GM12878 (cell line): ENCODE results near the gene DISC1. TPM values are rescaled to one million over a fixed set of nuclear protein-coding genes. Genes with fewer than 3 reads are reported as not detected.
A peak's percentile ranks its signal among the peaks of the same experiment; 100 is the strongest.

Source experiments
- ATAC-seq: fragments of 200-7000 bp; cut with Tn5 transposase; 3 replicates; pipeline ENCODE4 v1.9.1; 2020; ENCODE audit warnings: mild to moderate bottlenecking, moderate library complexity
- BruUV-seq: library from RNA; stranded (reverse); fragments of 400-500 nt; replicated peaks from 2 replicates; lab custom pipeline; 2021; lab: Mats Ljungman, UMichigan
- CTCF ChIA-PET: fragments of 300-600 bp; sonication (Branson Sonifier 250); formaldehyde crosslinking; extraction: SDS; loops from one replicate; lab custom pipeline; 2021; ENCODE audit warnings: inconsistent platforms; lab: Yijun Ruan, JAX
- POLR2A ChIA-PET: fragments of 350-600 bp; formaldehyde crosslinking; extraction: SDS; loops from one replicate; lab custom pipeline; 2021; ENCODE audit warnings: inconsistent platforms; lab: Charles Lee
- RAD21 ChIA-PET: fragments of 300-600 bp; sonication (Branson Sonifier 250); formaldehyde crosslinking; loops from one replicate; lab custom pipeline; 2023; ENCODE audit warnings: antibody characterized with exemption; ENCODE audit not compliant: unreplicated experiment; lab: Charles Lee
- SMC1A ChIA-PET: fragments of 300-600 bp; sonication (Branson Sonifier 250); formaldehyde crosslinking; loops from one replicate; lab custom pipeline; 2023; ENCODE audit not compliant: unreplicated experiment, uncharacterized antibody; lab: Charles Lee
- DNase-seq: peaks from one replicate; pipeline ENCODE4 v3.0.0-alpha.2; 2011; ENCODE audit warnings: low read depth, low spot score
- FAIRE-seq: peaks from 3 replicates; lab custom pipeline; 2011; peaks lifted over from hg19 to GRCh38; lab: Jason Lieb, UNC
- H2AFZ ChIP-seq: 2 replicates; pipeline ENCODE4 v1.6.0; 2011; ENCODE audit warnings: low read depth, low read length, control low read depth; ENCODE audit not compliant: control insufficient read depth
- H3K27ac ChIP-seq: 2 replicates; pipeline ENCODE4 v1.5.1; 2011; ENCODE audit warnings: control low read depth; ENCODE audit not compliant: control insufficient read depth, insufficient read depth
- H3K27me3 ChIP-seq, 2 experiments: replicated peaks in 1 of 2; 2 replicates each; pipeline versions ENCODE4 v1.6.0 to v1.6.1; 2011; ENCODE audit warnings: low read length in 1 of 2; ENCODE audit not compliant: control insufficient read depth in 2 of 2, insufficient read depth in 2 of 2
- H3K36me3 ChIP-seq, 2 experiments: 2 replicates each; pipeline ENCODE4 v1.5.1; 2011; ENCODE audit warnings: low read length in 1 of 2; ENCODE audit not compliant: control insufficient read depth in 2 of 2, insufficient read depth in 2 of 2
- H3K4me1 ChIP-seq: 2 replicates; pipeline ENCODE4 v1.6.1; 2011; ENCODE audit warnings: mild to moderate bottlenecking, low read length, moderate library complexity, mixed read lengths; ENCODE audit not compliant: control insufficient read depth, insufficient read depth
- H3K4me2 ChIP-seq: 2 replicates; pipeline ENCODE4 v1.6.0; 2011; ENCODE audit warnings: control low read depth; ENCODE audit not compliant: control insufficient read depth, insufficient read depth
- H3K4me3 ChIP-seq: fragments of 200-600 bp; sonication (generic); 2 replicates; pipeline ENCODE4 v1.5.1; 2016
- H3K79me2 ChIP-seq: 2 replicates; pipeline ENCODE4 v1.6.0; 2011; ENCODE audit warnings: low read length; ENCODE audit not compliant: control insufficient read depth, insufficient read depth
- H3K9ac ChIP-seq: 2 replicates; pipeline ENCODE4 v1.8.0; 2011; ENCODE audit warnings: low read length, control low read depth, mixed read lengths; ENCODE audit not compliant: control insufficient read depth, insufficient read depth
- H3K9me3 ChIP-seq: replicated peaks from 3 replicates; pipeline ENCODE4 v1.5.1; 2011; ENCODE audit warnings: mild to moderate bottlenecking, low read length; ENCODE audit not compliant: control insufficient read depth, insufficient read depth
- H4K20me1 ChIP-seq: 2 replicates; pipeline ENCODE4 v1.6.0; 2011; ENCODE audit not compliant: control insufficient read depth, insufficient read depth
- CHD2 ChIP-seq: IDR thresholded peaks from 2 replicates; pipeline ENCODE4 v1.6.1; 2011; ENCODE audit warnings: low read depth, low read length, improper control_type of control experiment, borderline replicate concordance
- CHD4 ChIP-seq: fragments of 200-600 bp; sonication (generic); IDR thresholded peaks from 2 replicates; pipeline ENCODE4 v1.6.1; 2016; ENCODE audit warnings: mild to moderate bottlenecking
- DPF2 ChIP-seq: fragments of 450-650 bp; IDR thresholded peaks from 2 replicates; pipeline ENCODE4 v1.6.1; 2017; ENCODE audit warnings: mild to moderate bottlenecking
- HDAC2 ChIP-seq: fragments of 200-600 bp; sonication (generic); IDR thresholded peaks from 2 replicates; pipeline ENCODE4 v1.6.1; 2017
- IRF5 ChIP-seq: fragments of 450-650 bp; IDR thresholded peaks from 2 replicates; pipeline ENCODE4 v1.6.1; 2017; ENCODE audit warnings: borderline replicate concordance
- LARP7 ChIP-seq: fragments of 450-650 bp; IDR thresholded peaks from 2 replicates; pipeline ENCODE4 v1.6.1; 2017; ENCODE audit warnings: mild to moderate bottlenecking
- MXI1 ChIP-seq: fragments of 150-350 bp; IDR thresholded peaks from 2 replicates; pipeline ENCODE4 v1.6.1; 2011; ENCODE audit warnings: low read depth, mild to moderate bottlenecking, inconsistent platforms, low read length, improper control_type of control experiment
- NR2C1 ChIP-seq: fragments of 450-650 bp; IDR thresholded peaks from 2 replicates; pipeline ENCODE4 v1.6.1; 2017; ENCODE audit warnings: antibody characterized with exemption, mild to moderate bottlenecking, moderate library complexity
- PAX5 ChIP-seq: IDR thresholded peaks from 2 replicates; pipeline ENCODE4 v1.6.1; 2011; ENCODE audit warnings: low read depth, low read length, borderline replicate concordance
- RAD21 ChIP-seq: IDR thresholded peaks from 2 replicates; pipeline ENCODE4 v1.6.1; 2011; ENCODE audit warnings: mild to moderate bottlenecking, low read depth, low read length, moderate library complexity; ENCODE audit not compliant: insufficient read depth
- RFX5 ChIP-seq: IDR thresholded peaks from 2 replicates; pipeline ENCODE4 v1.6.1; 2011; ENCODE audit warnings: low read depth, low read length, improper control_type of control experiment
- SMAD1 ChIP-seq: fragments of 450-650 bp; IDR thresholded peaks from 2 replicates; pipeline ENCODE4 v1.6.1; 2018; ENCODE audit warnings: mild to moderate bottlenecking, low read depth; ENCODE audit not compliant: partially characterized antibody
- SMC3 ChIP-seq: IDR thresholded peaks from 2 replicates; pipeline ENCODE4 v1.6.1; 2011; ENCODE audit warnings: low read length, improper control_type of control experiment, borderline replicate concordance
- SREBF1 ChIP-seq: IDR thresholded peaks from 2 replicates; pipeline ENCODE4 v1.6.1; 2012; ENCODE audit warnings: mild to moderate bottlenecking, low read length
- SREBF2 ChIP-seq: IDR thresholded peaks from 2 replicates; pipeline ENCODE4 v1.6.1; 2012; ENCODE audit warnings: mild to moderate bottlenecking, low read length
- STAT3 ChIP-seq: IDR thresholded peaks from 2 replicates; pipeline ENCODE4 v1.6.1; 2011; ENCODE audit warnings: low read depth, low read length, improper control_type of control experiment
- YY1 ChIP-seq: IDR thresholded peaks from 2 replicates; pipeline ENCODE4 v1.6.1; 2011; ENCODE audit warnings: low read depth, mild to moderate bottlenecking, low read length
- ZNF622 ChIP-seq: fragments of 450-650 bp; IDR thresholded peaks from 2 replicates; pipeline ENCODE4 v1.6.1; 2017; ENCODE audit warnings: mild to moderate bottlenecking, inconsistent platforms
- ZSCAN29 ChIP-seq: fragments of 450-650 bp; IDR thresholded peaks from 2 replicates; pipeline ENCODE4 v1.6.1; 2017; ENCODE audit warnings: mild to moderate bottlenecking, moderate library complexity
- WGBS: methylation state at CpG from one replicate; pipeline ENCODE4 v1.1.6; 2016; ENCODE audit warnings: low lambda C conversion rate; ENCODE audit not compliant: insufficient replicate concordance, insufficient coverage; ENCODE audit errors: missing lambda C conversion rate; 5-methylcytosine and 5-hydroxymethylcytosine counted together
- in situ Hi-C: fragments of 300-500 bp; cut with MboI; formaldehyde crosslinking; loops from 9 replicates; pipeline ENCODE4 v1.14.3; 2018; ENCODE audit warnings: mixed read lengths
- intact Hi-C: fragments of 100-400 bp; cut with micrococcal nuclease; formaldehyde crosslinking; loops from one replicate; pipeline ENCODE4 v1.14.2; 2022; ENCODE audit not compliant: unreplicated experiment
- polyA plus RNA-seq, 11 experiments: library from polyadenylated mRNA; depleted of rRNA in 4 of 11; unstranded in 6 of 11; stranded (reverse) in 5 of 11; fragments of >200 nt; fragmentation: Nextera tagmentation in 4 of 11; fragmentation: Illumina TruSeq in 1 of 11; extraction: Ambion mirVana in 4 of 11; extraction: Trizol in 1 of 11; gene quantifications; 1 replicate in 1 of 11; 2 replicates in 10 of 11; pipeline versions ENCODE4 v1.2.1 to v1.2.3, GENCODE V29; 2011 to 2016; ENCODE audit warnings: inconsistent platforms in 2 of 11, missing spikeins in 2 of 11, low read depth in 1 of 11
- total RNA-seq, 4 experiments: library from RNA; depleted of rRNA in 3 of 4; stranded (reverse); fragments of >200 nt in 3 of 4; fragmentation: Illumina TruSeq in 1 of 4; extraction: Trizol in 1 of 4; gene quantifications; 2 replicates each; pipeline versions ENCODE4 v1.2.1 to v1.2.3, GENCODE V29; 2013 to 2021

DISC1 gene
- total and polyA plus RNA-seq, 10 of the 15 experiments (the other 5 are each of a cell fraction or from before 2014, with no cell fraction given): 0.05 to 0.72 (median 0.19) TPM; not detected in 1

GRCh38 chr1:231803353-231803752 lies 176.8 kb downstream of the DISC1 start:
- no peak overlapping the region for H3K4me2 ChIP-seq
- ChIA-PET CTCF (interaction anchor here (0.8 to 1.2 kb wide), 2 partner anchors 39 to 47 kb away, joined by 3 to 4 read pairs; no protein-coding TSS in a partner anchor), POLR2A (no interaction called here), RAD21 (no interaction called here), SMC1A (no interaction called here)
- in situ Hi-C loops (no loop called here), intact Hi-C loops (no loop called here)
- no peaks in the 10 kb centered on the region for H3K9me3 ChIP-seq
- H3K4me1 ChIP-seq: no peaks in the 10 kb centered on the region
- DNase-seq: no peak
- no peaks in the 10 kb centered on the region for H3K79me2 ChIP-seq
- no peak overlapping the region for H3K4me3 ChIP-seq
- H2AFZ ChIP-seq: no peak overlapping the region
- WGBS: 37% methylated on average over 8 of the region's 8 CpGs
- H3K36me3 ChIP-seq: no peaks in the 10 kb centered on the region
- FAIRE-seq: no peak
- H3K27ac ChIP-seq: no peak overlapping the region
- H4K20me1 ChIP-seq: no peaks in the 10 kb centered on the region
- no peaks in the 10 kb centered on the region; a peak in 1 of 4 replicates for H3K27me3 ChIP-seq
- ATAC-seq: no peak
- H3K9ac ChIP-seq: no peak overlapping the region
- no TSS peak for BruUV-seq
- TF ChIP-seq MXI1 (no peak), SMAD1 (no peak), SREBF2 (no peak), DPF2 (no peak), SREBF1 (no peak), LARP7 (no peak), RFX5 (no peak)

- H3K9ac ChIP-seq: no peak overlapping the region
- no peak for FAIRE-seq
- CTCF ChIA-PET: interaction anchor here (0.9 to 1.9 kb wide), 6 partner anchors 15 to 450 kb away, joined by 3 to 15 read pairs (median 4); no protein-coding TSS in a partner anchor
- RAD21 ChIA-PET: interaction anchor here (2.5 kb wide), 1 partner anchor 50 kb away, joined by 13 read pairs; no protein-coding TSS in a partner anchor
- in situ Hi-C loops (no loop called here), intact Hi-C loops (loop anchor here (1.0 kb wide), 1 partner anchor 50 kb away; no protein-coding TSS in a partner anchor)
- H3K36me3 ChIP-seq: no peaks in the 10 kb centered on the region
- H3K9me3 ChIP-seq: no peaks in the 10 kb centered on the region
- peak; percentile 100 for ATAC-seq
- H3K27ac ChIP-seq: no peak overlapping the region
- WGBS: 34% methylated on average over 21 of the region's 21 CpGs
- SMC1A ChIA-PET: no interaction called here
- no peaks in the 10 kb centered on the region for H4K20me1 ChIP-seq
- no peak for DNase-seq
- H3K4me3 ChIP-seq: no peak overlapping the region
- POLR2A ChIA-PET: no interaction called here
- no peaks in the 10 kb centered on the region for H3K79me2 ChIP-seq
- H3K4me1 ChIP-seq: no peaks in the 10 kb centered on the region
- no peaks in the 10 kb centered on the region; a peak in 1 of 4 replicates for H3K27me3 ChIP-seq
- H2AFZ ChIP-seq: no peak overlapping the region
- no TSS peak for BruUV-seq
- no peak overlapping the region for H3K4me2 ChIP-seq
- TF ChIP-seq ZNF622 (no peak), YY1 (no peak), SMC3 (peak; percentile 36; the same call in 1 of the 2 replicates), STAT3 (no peak), HDAC2 (no peak), RAD21 (peak; percentile 70), CHD4 (no peak), CHD2 (no peak), ZSCAN29 (no peak), IRF5 (no peak), NR2C1 (no peak), PAX5 (no peak)
These were observed 180.3 kb downstream of the DISC1 start for GRCh38 chr1:231806623-231807495.
